Measurements from ENCODE around the gene AP4E1.

GRCh38 chr15:50862553-50862952 is 45.9 kb upstream of the AP4E1 start:
- no peak for TF ChIP-seq TCF7L2 (IDR thresholded peaks at IDR 0.05; ENCODE audit: borderline replicate concordance, low read depth, low read length)
- TF ChIP-seq, protein P1, sequence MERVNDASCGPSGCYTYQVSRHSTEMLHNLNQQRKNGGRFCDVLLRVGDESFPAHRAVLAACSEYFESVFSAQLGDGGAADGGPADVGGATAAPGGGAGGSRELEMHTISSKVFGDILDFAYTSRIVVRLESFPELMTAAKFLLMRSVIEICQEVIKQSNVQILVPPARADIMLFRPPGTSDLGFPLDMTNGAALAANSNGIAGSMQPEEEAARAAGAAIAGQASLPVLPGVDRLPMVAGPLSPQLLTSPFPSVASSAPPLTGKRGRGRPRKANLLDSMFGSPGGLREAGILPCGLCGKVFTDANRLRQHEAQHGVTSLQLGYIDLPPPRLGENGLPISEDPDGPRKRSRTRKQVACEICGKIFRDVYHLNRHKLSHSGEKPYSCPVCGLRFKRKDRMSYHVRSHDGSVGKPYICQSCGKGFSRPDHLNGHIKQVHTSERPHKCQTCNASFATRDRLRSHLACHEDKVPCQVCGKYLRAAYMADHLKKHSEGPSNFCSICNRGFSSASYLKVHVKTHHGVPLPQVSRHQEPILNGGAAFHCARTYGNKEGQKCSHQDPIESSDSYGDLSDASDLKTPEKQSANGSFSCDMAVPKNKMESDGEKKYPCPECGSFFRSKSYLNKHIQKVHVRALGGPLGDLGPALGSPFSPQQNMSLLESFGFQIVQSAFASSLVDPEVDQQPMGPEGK (tag by site-specific recombination; IDR thresholded peaks at IDR 0.05), result no peak
